Right lung (tissue), 5 donors: Measurements from ENCODE around the gene KIRREL3. TPM values are rescaled to one million over a fixed set of nuclear protein-coding genes. Genes with fewer than 3 reads are reported as not detected.

Experiments used
- DNase-seq, 2 donors: peaks; one replicate each; pipeline ENCODE4 v3.0.0-alpha.2; 2013
- polyA plus RNA-seq, 5 donors: library from polyadenylated mRNA; unstranded; fragments of 120-200 nt; gene quantifications; one replicate each; pipeline versions ENCODE4 v1.2.1 to v1.2.3, GENCODE V29; 2013; ENCODE audit warnings: inconsistent platforms in 1 of 5, low replicate concordance in 1 of 5; ENCODE audit not compliant: insufficient read length in 5 of 5, insufficient read depth in 1 of 5

Gene KIRREL3
- polyA plus RNA-seq, 5 donors = 1.1 to 3.0 (median 2.1) TPM

GRCh38 chr11:126710804-126711399 lies 289.7 kb downstream of the KIRREL3 start:
- no peak for DNase-seq

- DNase-seq = no peak
Observed at GRCh38 chr11:126707498-126707897, 293.1 kb downstream of the KIRREL3 start.

- no peak for DNase-seq
Observed at GRCh38 chr11:126704096-126704495, 296.5 kb downstream of the KIRREL3 start.

- no peak for DNase-seq
Observed at GRCh38 chr11:126703662-126704061, 296.9 kb downstream of the KIRREL3 start.

GRCh38 chr11:126702987-126703386 lies 297.6 kb downstream of the KIRREL3 start:
- DNase-seq = no peak

- DNase-seq = no peak
Observed at GRCh38 chr11:126702165-126702720, 298.3 kb downstream of the KIRREL3 start.

GRCh38 chr11:126701520-126701897 lies 299.1 kb downstream of the KIRREL3 start:
- DNase-seq = no peak

GRCh38 chr11:126700768-126701519 lies 299.6 kb downstream of the KIRREL3 start:
- no peak for DNase-seq

- DNase-seq = no peak
Observed at GRCh38 chr11:126698576-126698975, 302.0 kb downstream of the KIRREL3 start.

DNA sequence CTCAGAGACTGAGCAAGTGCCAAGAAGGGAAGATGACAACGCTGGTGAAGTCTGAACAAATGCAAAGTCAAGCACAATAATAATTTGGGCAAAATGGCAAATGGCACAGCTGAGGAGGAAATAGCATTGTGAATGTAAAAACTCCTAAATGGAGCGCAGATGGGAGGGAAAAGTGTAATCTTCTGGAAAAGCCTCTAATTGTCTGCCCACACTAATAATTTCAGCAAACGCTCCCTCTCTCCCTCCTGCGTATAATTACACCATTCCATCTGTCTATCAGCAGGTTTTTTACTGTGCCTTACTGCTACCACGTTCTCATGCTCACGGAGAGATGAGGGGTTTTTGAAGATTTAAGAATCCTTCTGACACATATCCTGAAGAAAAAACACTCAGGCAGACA lies 302.6 kb downstream of the KIRREL3 start:
- DNase-seq = no peak

GRCh38 chr11:126696982-126697381 lies 303.6 kb downstream of the KIRREL3 start:
- DNase-seq = no peak

- DNase-seq = no peak
Observed at GRCh38 chr11:126695293-126695692, 305.3 kb downstream of the KIRREL3 start.

GRCh38 chr11:126694065-126694625 lies 306.4 kb downstream of the KIRREL3 start:
- no peak for DNase-seq

GRCh38 chr11:126687477-126687876 lies 313.1 kb downstream of the KIRREL3 start:
- no peak for DNase-seq

DNA sequence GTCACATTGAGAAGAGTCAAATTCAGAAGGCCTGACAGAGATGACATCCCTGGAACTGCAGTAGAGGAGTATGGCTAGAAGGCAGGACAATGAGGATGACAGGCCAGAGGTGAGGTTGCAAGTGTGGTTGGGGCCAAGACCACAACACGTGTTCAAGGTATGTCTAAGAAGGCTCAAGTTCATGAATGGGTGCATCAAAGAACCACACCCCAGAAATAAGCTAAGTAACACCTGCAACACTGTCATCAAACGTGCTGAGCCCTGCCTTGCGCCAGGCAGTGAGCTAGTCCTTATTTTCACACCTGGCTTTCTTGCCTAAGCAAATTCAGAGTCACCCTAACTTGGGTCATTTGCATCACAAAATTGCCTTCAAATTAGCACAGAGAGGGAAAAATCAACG lies 313.6 kb downstream of the KIRREL3 start:
- DNase-seq = no peak

DNA sequence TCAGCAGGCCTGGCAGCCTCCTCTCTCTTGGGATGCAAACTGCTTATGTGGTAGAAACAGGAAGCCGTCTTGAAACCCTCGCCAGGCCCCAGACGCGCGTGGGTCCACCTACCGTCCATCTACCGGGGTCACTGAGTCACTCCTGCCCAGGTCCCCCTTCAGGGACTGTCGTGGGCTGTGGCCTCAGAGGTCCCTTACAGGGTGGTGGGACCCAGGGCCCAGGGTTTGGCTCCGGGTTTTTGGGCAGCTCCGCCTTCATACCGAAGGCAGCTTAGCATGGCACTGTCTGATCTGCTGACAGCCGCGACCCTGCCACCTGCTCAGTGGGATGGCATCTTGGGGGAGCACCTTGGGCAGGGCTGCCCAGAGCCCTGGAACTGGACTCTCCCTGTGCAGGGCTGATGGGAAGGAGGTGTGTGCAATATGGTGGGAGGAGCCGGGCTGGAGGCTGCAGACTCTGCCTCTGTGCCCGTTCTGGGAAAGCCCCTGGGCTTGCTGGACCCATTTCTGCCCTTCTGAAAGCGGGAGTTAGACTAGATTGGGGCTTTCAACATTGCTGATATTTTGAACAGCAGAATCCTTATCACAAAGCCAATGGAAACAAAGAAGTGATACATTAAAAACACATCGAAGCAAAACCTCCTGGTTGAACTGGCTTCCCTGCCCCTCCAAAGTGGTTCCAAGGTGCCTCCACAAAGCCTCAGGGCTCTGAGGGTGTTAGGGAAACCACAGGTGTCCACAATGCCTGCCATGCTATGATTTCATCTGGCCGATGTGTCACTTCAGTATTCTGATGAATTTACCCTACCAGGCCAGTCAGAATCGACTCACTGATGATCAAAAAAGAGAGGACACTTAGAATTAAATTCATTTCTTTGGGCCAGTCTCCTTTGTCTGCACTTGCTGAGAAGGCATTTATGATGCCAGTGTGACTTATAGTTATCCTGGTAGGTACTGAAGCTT lies 316.5 kb downstream of the KIRREL3 start:
- no peak for DNase-seq

GRCh38 chr11:126682590-126682989 lies 318.0 kb downstream of the KIRREL3 start:
- no peak for DNase-seq

DNA sequence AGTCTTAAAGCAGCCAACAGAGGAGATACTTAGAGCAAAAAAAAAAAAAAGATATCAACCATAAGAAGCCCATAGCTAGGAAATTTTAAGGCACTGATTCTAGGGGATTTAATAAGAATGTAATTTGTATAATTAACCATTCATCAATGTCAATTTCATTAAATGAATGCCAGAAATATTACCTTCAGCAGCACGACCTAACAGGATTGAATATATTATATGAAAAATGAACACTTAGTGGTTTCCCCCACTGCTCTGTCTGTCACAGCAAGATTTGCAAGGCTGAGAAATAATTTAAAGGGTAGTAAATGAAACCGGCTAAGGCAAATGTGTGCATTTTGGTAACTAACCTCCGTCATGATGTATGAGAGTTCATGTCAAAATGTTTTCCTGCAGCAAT lies 319.9 kb downstream of the KIRREL3 start:
- DNase-seq = no peak

- DNase-seq = no peak
Observed at GRCh38 chr11:126680131-126680530, 320.4 kb downstream of the KIRREL3 start.

DNA sequence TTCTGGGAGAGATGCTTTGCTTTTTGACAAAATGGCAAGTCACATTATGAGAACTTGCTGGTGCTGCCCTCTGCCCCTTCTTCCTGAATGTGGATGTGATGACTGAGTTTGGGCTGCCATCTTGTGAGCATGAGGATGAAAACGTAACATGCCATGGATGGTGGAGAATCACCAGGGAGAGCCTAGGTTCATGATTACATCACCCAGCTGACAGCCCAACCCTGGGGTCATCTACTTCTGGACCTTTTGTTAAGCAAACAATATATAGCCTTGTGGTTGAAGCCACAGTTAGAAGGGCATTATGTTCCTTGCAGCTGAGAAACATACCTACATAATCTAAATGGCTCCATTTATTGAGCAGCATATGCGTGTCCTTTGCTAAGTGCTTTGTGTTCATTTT lies 321.5 kb downstream of the KIRREL3 start:
- no peak for DNase-seq

DNA sequence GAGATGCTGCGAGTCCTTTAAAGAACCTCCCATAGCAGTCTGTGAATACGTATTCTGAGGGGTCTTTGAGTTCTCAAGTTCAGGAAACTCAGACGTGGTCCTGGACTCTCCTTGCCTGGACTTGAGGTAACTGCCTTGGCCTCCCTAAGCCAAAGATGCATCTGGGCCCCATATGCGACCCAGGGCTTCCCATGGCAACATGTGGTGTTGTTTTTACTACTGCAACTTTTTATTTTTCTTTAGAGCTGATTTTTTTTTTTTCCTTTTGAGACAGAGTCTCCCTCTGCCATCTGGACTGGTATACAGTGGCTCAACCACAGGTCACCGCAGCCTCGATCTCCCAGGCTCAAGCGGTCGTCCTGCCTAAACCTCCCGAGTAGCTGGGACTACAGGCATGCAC lies 324.0 kb downstream of the KIRREL3 start:
- no peak for DNase-seq

- DNase-seq = no peak
Observed at GRCh38 chr11:126673319-126673718, 327.3 kb downstream of the KIRREL3 start.
